CD4-positive, alpha-beta T cell (primary cell): Measurements from ENCODE around the gene MAP9. TPM values are rescaled to one million over a fixed set of nuclear protein-coding genes. Genes with fewer than 3 reads are reported as not detected.

ENCODE experiments used
- ATAC-seq: fragments of 200-7000 bp; cut with Tn5 transposase; one replicate; pipeline ENCODE4 v1.10.0; 2022; ENCODE audit warnings: mild to moderate bottlenecking; ENCODE audit not compliant: poor library complexity
- CTCF ChIA-PET: fragments of 350-600 bp; sonication (Branson Sonifier 250); formaldehyde crosslinking; loops from one replicate; lab custom pipeline; 2021; ENCODE audit warnings: antibody characterized with exemption, inconsistent platforms; lab: Charles Lee
- POLR2A ChIA-PET: fragments of 350-600 bp; sonication (Branson Sonifier 250); formaldehyde crosslinking; loops from one replicate; lab custom pipeline; 2021; ENCODE audit warnings: antibody characterized with exemption, inconsistent platforms; lab: Charles Lee
- DNase-seq, 14 experiments: peaks; one replicate each; pipeline ENCODE4 v3.0.0-alpha.2; 2013 to 2020; ENCODE audit warnings: mixed read lengths in 2 of 14
- H3K27ac ChIP-seq, 2 donors: one replicate each; pipeline versions ENCODE4 v1.5.1 to v1.7.0; 2013; ENCODE audit warnings: low read length in 2 of 2, low read depth in 1 of 2, mild to moderate bottlenecking in 1 of 2
- H3K27me3 ChIP-seq, 2 experiments: 1 replicate in 1 of 2; 2 replicates in 1 of 2; pipeline versions ENCODE4 v1.6.1 to v1.7.0; 2013; ENCODE audit warnings: low read length in 2 of 2, control low read depth in 1 of 2, mild to moderate bottlenecking in 1 of 2, moderate library complexity in 1 of 2; ENCODE audit not compliant: insufficient read depth in 2 of 2, control insufficient read depth in 1 of 2
- H3K36me3 ChIP-seq: one replicate; pipeline ENCODE4 v1.6.1; 2013; ENCODE audit warnings: low read length, control low read depth; ENCODE audit not compliant: insufficient read depth
- H3K4me1 ChIP-seq: one replicate; pipeline ENCODE4 v1.6.1; 2013; ENCODE audit warnings: low read length, control low read depth; ENCODE audit not compliant: insufficient read depth
- H3K4me3 ChIP-seq: one replicate; pipeline ENCODE4 v1.5.1; 2013; ENCODE audit warnings: mild to moderate bottlenecking, low read length, moderate library complexity
- H3K9me3 ChIP-seq, 2 experiments: 1 replicate in 1 of 2; 2 replicates in 1 of 2; pipeline versions ENCODE4 v1.6.1 to v1.7.0; 2013; ENCODE audit warnings: low read length in 2 of 2, mild to moderate bottlenecking in 2 of 2, control low read depth in 1 of 2, moderate library complexity in 1 of 2; ENCODE audit not compliant: control insufficient read depth in 1 of 2, insufficient read depth in 1 of 2
- H3K27ac Mint-ChIP-seq: one replicate; pipeline ENCODE4 v1.8.0; 2020; ENCODE audit warnings: mixed read lengths
- H3K27me3 Mint-ChIP-seq: one replicate; pipeline ENCODE4 v1.8.0; 2021; ENCODE audit warnings: mixed read lengths
- H3K36me3 Mint-ChIP-seq: one replicate; pipeline ENCODE4 v1.8.0; 2021; ENCODE audit warnings: low read depth, mixed read lengths
- H3K4me1 Mint-ChIP-seq: one replicate; pipeline ENCODE4 v1.8.0; 2021; ENCODE audit warnings: low read depth, mixed read lengths
- H3K4me3 Mint-ChIP-seq: one replicate; pipeline ENCODE4 v1.8.0; 2020; ENCODE audit warnings: mild to moderate bottlenecking, mixed read lengths
- H3K9me3 Mint-ChIP-seq: one replicate; pipeline ENCODE4 v1.8.0; 2020; ENCODE audit warnings: mixed read lengths
- CTCF ChIP-seq: fragments of 200-600 bp; IDR thresholded peaks from one replicate; pipeline ENCODE4 v1.8.0; 2022; ENCODE audit warnings: antibody characterized with exemption, mild to moderate bottlenecking
- intact Hi-C, 2 experiments: fragments of 100-400 bp; cut with DNase I in 1 of 2; cut with micrococcal nuclease in 1 of 2; formaldehyde crosslinking; loops; one replicate each; pipeline versions ENCODE4 v1.15.1 to v1.9.0; 2023 to 2025; cut with DNase I, micrococcal nuclease
- total RNA-seq, 174 experiments: library from RNA in 2 of 174; stranded (reverse) in 2 of 174; gene quantifications; one replicate each; pipeline ENCODE4 v1.2.3 and lab custom pipeline; 2021 to 2026

MAP9 gene
- total RNA-seq, 2 experiments from 2014 or later: 15.5 to 16.5 TPM

GRCh38 chr4:155353923-155354540 lies 22.7 kb downstream of the MAP9 start:
- Histone ChIP-seq H3K9me3 (no peaks in the 10 kb centered on the region), H3K4me3 (no peak overlapping the region), H3K27ac (no peak overlapping the region), H3K4me1 (no peaks in the 10 kb centered on the region), H3K27me3 (no peaks in the 10 kb centered on the region), H3K36me3 (peaks cover 9% of the 10 kb centered on the region)
- ChIA-PET CTCF (no interaction called here), POLR2A (no interaction called here)
- intact Hi-C loops: no loop called here
- Mint-ChIP-seq H3K27me3 (no peaks in the 10 kb centered on the region), H3K4me1 (no peaks in the 10 kb centered on the region), H3K9me3 (no peaks in the 10 kb centered on the region), H3K27ac (no peak overlapping the region), H3K4me3 (no peak overlapping the region), H3K36me3 (peaks cover 62% of the 10 kb centered on the region)
- ATAC-seq: no peak
- peak in 10 of 14 experiments; percentile 3 to 42 (median 13) for DNase-seq
- TF ChIP-seq CTCF: peak; percentile 35

DNA sequence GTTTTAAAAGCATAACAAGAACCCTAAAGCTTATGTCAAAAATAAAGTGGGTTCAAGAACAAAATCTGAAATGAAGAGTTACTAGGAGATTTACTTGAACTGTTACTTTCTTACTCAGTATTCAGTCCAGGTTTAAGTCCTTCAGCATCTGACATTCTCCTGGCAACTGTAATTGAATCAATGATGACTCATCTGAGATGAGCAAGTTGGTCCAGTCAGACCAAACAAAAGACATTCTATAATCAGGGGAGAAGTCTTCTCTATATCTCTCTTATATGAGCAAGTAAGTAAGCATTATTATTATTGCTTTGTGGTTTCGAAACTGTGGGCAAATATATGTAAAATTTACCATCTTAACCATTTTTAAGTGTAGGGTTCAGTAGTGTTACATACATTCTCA lies 34.6 kb downstream of the MAP9 start:
- H3K27me3 ChIP-seq: no peaks in the 10 kb centered on the region
- Mint-ChIP-seq H3K27ac (no peak overlapping the region), H3K36me3 (peaks cover 21% of the 10 kb centered on the region), H3K9me3 (no peaks in the 10 kb centered on the region), H3K4me3 (no peak overlapping the region), H3K4me1 (no peaks in the 10 kb centered on the region), H3K27me3 (no peaks in the 10 kb centered on the region)
- H3K27ac ChIP-seq: no peak overlapping the region
- ChIA-PET POLR2A (no interaction called here), CTCF (no interaction called here)
- intact Hi-C loops: no loop called here
- H3K9me3 ChIP-seq: peaks cover 3 to 5% of the 10 kb centered on the region in 2 experiments
- TF ChIP-seq CTCF: no peak
- ATAC-seq (no peak), DNase-seq (no peak)
- no peaks in the 10 kb centered on the region for H3K4me1 ChIP-seq
- H3K36me3 ChIP-seq: no peaks in the 10 kb centered on the region
- H3K4me3 ChIP-seq: no peak overlapping the region

- H3K27me3 ChIP-seq: no peaks in the 10 kb centered on the region
- no peak for DNase-seq
- no peak for TF ChIP-seq CTCF
- no peak for ATAC-seq
- Mint-ChIP-seq H3K27ac (no peak overlapping the region), H3K27me3 (peaks cover 7% of the 10 kb centered on the region), H3K4me3 (no peak overlapping the region), H3K36me3 (peaks cover 6% of the 10 kb centered on the region), H3K4me1 (no peaks in the 10 kb centered on the region), H3K9me3 (no peaks in the 10 kb centered on the region)
- CTCF ChIA-PET: no interaction called here
- no peaks in the 10 kb centered on the region for H3K36me3 ChIP-seq
- no peak overlapping the region for H3K4me3 ChIP-seq
- no peaks in the 10 kb centered on the region for H3K4me1 ChIP-seq
- intact Hi-C loops: no loop called here
- POLR2A ChIA-PET: no interaction called here
- peaks cover 3 to 5% of the 10 kb centered on the region in 2 experiments for H3K9me3 ChIP-seq
- H3K27ac ChIP-seq: no peak overlapping the region
Observed at GRCh38 chr4:155339999-155340398, 36.8 kb downstream of the MAP9 start.
